Sigmoid colon (tissue), 7 donors: ENCODE measurements around the gene ITPRIP. TPM values are rescaled to one million over a fixed set of nuclear protein-coding genes. Genes with fewer than 3 reads are reported as not detected.

ENCODE experiments used
- DNase-seq: peaks from one replicate; pipeline ENCODE4 v3.0.0-alpha.2; 2019
- H3K27ac ChIP-seq, 4 donors: fragments of 200-600 bp; sonication (generic); one replicate each; pipeline ENCODE4 v1.5.1; 2016 to 2019; ENCODE audit warnings: mild to moderate bottlenecking in 1 of 4
- H3K27me3 ChIP-seq, 3 donors: fragments of 200-600 bp; sonication (generic); one replicate each; pipeline ENCODE4 v1.5.1; 2019; ENCODE audit warnings: mild to moderate bottlenecking in 1 of 3
- H3K36me3 ChIP-seq, 4 donors: fragments of 200-600 bp; sonication (generic); one replicate each; pipeline ENCODE4 v1.5.1; 2016 to 2019
- H3K4me1 ChIP-seq, 4 donors: fragments of 200-600 bp; sonication (generic); one replicate each; pipeline ENCODE4 v1.5.1; 2017 to 2019
- H3K4me3 ChIP-seq, 4 donors: fragments of 200-600 bp; sonication (generic); one replicate each; pipeline ENCODE4 v1.5.1; 2017 to 2019; ENCODE audit warnings: mild to moderate bottlenecking in 2 of 4, moderate library complexity in 1 of 4
- H3K9me3 ChIP-seq, 4 donors: fragments of 200-600 bp in 3 of 4; sonication (generic) in 3 of 4; one replicate each; pipeline versions ENCODE4 v1.5.1 to v1.6.1; 2013 to 2019
- EP300 ChIP-seq, 4 donors: sonication (generic); formaldehyde crosslinking; IDR thresholded peaks; one replicate each; pipeline ENCODE4 v1.6.1; 2017; ENCODE audit warnings: antibody characterized with exemption in 4 of 4
- POLR2A ChIP-seq, 2 donors: fragments of 450-650 bp; IDR thresholded peaks; one replicate each; pipeline ENCODE4 v1.6.1; 2016; ENCODE audit warnings: antibody characterized with exemption in 2 of 2, mild to moderate bottlenecking in 2 of 2, moderate library complexity in 2 of 2
- POLR2AphosphoS5 ChIP-seq, 4 donors: sonication (generic); formaldehyde crosslinking; IDR thresholded peaks; one replicate each; pipeline ENCODE4 v1.6.1; 2017; ENCODE audit warnings: antibody characterized with exemption in 4 of 4
- WGBS, 2 donors: extraction: QIAGEN DNeasy Blood & Tissue Kit; methylation state at CpG; one replicate each; pipeline ENCODE4 v1.1.7; 2013; 5-methylcytosine and 5-hydroxymethylcytosine counted together
- intact Hi-C: fragments of 100-400 bp; cut with DNase I; formaldehyde crosslinking; loops from one replicate; pipeline ENCODE4 v1.15.1; 2023
- polyA plus RNA-seq, 3 donors: library from polyadenylated mRNA; stranded (reverse); fragments of 200-250 nt; gene quantifications; one replicate each; pipeline ENCODE4 v1.2.3, GENCODE V29; 2013
- total RNA-seq, 4 donors: library from RNA; depleted of rRNA; stranded (reverse); fragments of >200 nt; gene quantifications; one replicate each; pipeline ENCODE4 v1.1.0, GENCODE V29; 2016
- TF ChIP-seq, protein P1 (sequence below), 4 experiments: fragments of 450-650 bp in 3 of 4; fragments of 200-600 bp in 1 of 4; IDR thresholded peaks; one replicate each; pipeline ENCODE4 v1.5.1; 2016 to 2019; ENCODE audit warnings: antibody characterized with exemption in 4 of 4, mild to moderate bottlenecking in 3 of 4, moderate library complexity in 2 of 4
- donor health status: healthy with polysubstance abuse.
- donor health status: Bipolar disorder and iron deficiency.
- donor health status: healthy.

ITPRIP gene
- total and polyA plus RNA-seq, 7 donors, result 1.2 to 22.4 (median 11.4) TPM

GRCh38 chr10:104334561-104334960, 3.7 kb downstream of the ITPRIP start:
- WGBS, 2 donors, result 96 to 97% methylated on average over 6 of the region's 6 CpGs
- Histone ChIP-seq H3K4me1 (peaks cover 0 to 84% (median 78%) of the 10 kb centered on the region in 4 donors), H3K36me3 (no peaks in the 10 kb centered on the region), H3K9me3 (no peaks in the 10 kb centered on the region), H3K4me3 (no peak overlapping the region), H3K27me3 (no peaks in the 10 kb centered on the region), H3K27ac (peak overlapping the region; percentile 78 to 99 (median 96))
- intact Hi-C loops, result loop anchor here (10.0 kb wide), 1 partner anchor 450 kb away; no protein-coding TSS in a partner anchor
- peak; percentile 45 for DNase-seq
- TF ChIP-seq POLR2AphosphoS5 (IDR thresholded peaks at IDR 0.05) (no peak), EP300 (IDR thresholded peaks at IDR 0.05) (no peak), POLR2A (IDR thresholded peaks at IDR 0.05) (no peak)
- TF ChIP-seq, protein P1, sequence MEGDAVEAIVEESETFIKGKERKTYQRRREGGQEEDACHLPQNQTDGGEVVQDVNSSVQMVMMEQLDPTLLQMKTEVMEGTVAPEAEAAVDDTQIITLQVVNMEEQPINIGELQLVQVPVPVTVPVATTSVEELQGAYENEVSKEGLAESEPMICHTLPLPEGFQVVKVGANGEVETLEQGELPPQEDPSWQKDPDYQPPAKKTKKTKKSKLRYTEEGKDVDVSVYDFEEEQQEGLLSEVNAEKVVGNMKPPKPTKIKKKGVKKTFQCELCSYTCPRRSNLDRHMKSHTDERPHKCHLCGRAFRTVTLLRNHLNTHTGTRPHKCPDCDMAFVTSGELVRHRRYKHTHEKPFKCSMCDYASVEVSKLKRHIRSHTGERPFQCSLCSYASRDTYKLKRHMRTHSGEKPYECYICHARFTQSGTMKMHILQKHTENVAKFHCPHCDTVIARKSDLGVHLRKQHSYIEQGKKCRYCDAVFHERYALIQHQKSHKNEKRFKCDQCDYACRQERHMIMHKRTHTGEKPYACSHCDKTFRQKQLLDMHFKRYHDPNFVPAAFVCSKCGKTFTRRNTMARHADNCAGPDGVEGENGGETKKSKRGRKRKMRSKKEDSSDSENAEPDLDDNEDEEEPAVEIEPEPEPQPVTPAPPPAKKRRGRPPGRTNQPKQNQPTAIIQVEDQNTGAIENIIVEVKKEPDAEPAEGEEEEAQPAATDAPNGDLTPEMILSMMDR (IDR thresholded peaks at IDR 0.05), result no peak

GRCh38 chr10:104333728-104334373, 4.4 kb downstream of the ITPRIP start:
- peak; percentile 84 for DNase-seq

DNA sequence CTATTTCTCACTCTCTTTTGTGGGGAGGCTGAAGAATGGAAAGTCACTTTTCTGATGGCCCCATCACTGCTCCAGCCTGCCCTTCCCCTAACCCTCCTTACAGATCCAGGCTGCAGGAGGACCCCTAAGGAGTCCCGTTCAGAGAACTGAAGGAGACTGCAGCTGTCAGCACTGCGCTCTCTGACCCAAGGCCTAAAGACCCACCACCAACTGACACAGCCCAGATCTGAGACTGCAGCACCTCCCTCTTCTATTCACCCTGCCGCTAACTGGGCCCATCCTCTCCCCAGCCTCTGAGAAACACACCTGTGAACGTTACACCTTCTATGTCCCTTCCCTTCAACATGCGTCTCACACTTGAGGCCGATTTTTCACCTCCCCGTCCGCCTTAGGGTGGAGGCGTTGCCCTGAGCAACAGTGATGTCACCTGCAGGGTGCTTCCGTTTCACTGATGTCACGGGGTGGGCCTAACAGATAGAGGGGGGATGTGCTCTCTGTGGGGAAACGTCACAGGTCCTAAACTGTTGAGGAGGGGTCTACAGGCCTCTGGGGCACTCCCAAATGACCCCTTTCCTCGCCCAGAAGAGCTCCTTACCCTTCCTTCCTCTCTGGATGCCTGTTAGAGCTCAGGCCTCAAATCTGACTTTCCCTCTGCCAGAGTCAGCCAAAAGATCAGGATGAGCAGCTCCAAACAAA, 5.1 kb downstream of the ITPRIP start:
- 81 to 88% methylated on average over 13 of the region's 13 CpGs for WGBS, 2 donors
- intact Hi-C loops, result loop anchor here (10.0 kb wide), 1 partner anchor 448 kb away; no protein-coding TSS in a partner anchor
- peak; percentile 73 for DNase-seq
- H3K4me1 ChIP-seq, result peaks cover 0 to 93% (median 89%) of the 10 kb centered on the region in 4 donors
- H3K36me3 ChIP-seq, result no peaks in the 10 kb centered on the region
- H3K27ac ChIP-seq, result peak overlapping the region; percentile 78 to 99 (median 96)
- no peak overlapping the region for H3K4me3 ChIP-seq
- TF ChIP-seq POLR2A (IDR thresholded peaks at IDR 0.05), result no peak
- TF ChIP-seq EP300 (IDR thresholded peaks at IDR 0.05), result no peak
- no peak for TF ChIP-seq POLR2AphosphoS5 (IDR thresholded peaks at IDR 0.05)
- TF ChIP-seq, protein P1 (IDR thresholded peaks at IDR 0.05), result no peak
- no peaks in the 10 kb centered on the region for H3K27me3 ChIP-seq
- H3K9me3 ChIP-seq, result no peaks in the 10 kb centered on the region

More at GRCh38 chr10:104333728-104334373, 4.4 kb downstream of the ITPRIP start:
- Histone ChIP-seq H3K36me3 (no peaks in the 10 kb centered on the region), H3K9me3 (no peaks in the 10 kb centered on the region), H3K4me3 (no peak overlapping the region), H3K27ac (peak overlapping the region; percentile 78 to 99 (median 96)), H3K4me1 (peaks cover 0 to 87% (median 82%) of the 10 kb centered on the region in 4 donors), H3K27me3 (no peaks in the 10 kb centered on the region)
- no peak for TF ChIP-seq EP300 (IDR thresholded peaks at IDR 0.05)
- peak in 1 of 4 donors; percentile 38 for TF ChIP-seq POLR2AphosphoS5 (IDR thresholded peaks at IDR 0.05)
- 86 to 90% methylated on average over 15 of the region's 15 CpGs for WGBS, 2 donors
- intact Hi-C loops, result loop anchor here (10.0 kb wide), 1 partner anchor 449 kb away; no protein-coding TSS in a partner anchor

DNA sequence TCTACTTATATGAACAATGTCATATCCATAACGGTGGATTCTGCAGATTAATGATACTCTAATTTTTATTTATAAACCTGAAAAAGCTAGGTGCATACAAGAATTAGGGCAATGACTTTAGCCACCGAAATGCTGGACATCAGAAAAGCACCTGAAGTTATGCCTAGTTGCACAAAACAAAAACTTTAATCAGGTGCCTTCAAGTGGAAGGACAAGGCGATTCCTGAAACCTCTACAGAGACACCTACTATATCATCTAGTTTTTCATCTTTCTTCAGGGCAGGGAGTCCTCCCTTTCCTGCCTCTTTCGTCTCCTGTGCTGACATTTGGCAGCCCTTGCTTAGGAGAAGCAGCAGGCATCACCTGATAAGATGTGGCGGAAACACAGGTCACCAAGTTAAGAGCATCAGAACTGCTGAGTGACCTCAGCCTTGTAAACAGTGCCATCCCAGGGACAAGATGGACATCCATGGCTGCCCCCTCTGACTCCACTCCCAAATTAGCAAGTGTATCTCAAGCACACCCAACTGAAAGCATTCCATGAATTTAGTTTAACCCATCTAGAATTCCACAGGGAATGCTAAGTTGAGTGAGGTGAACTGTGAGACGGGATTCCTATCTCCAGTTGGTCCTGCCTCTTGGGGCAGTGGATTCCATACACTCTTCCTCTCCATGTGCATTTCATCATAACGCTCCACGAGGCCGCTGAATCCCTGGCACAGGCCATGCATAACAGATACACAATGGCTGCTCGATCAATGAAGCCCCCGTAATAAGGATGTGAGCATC, 5.8 kb downstream of the ITPRIP start:
- TF ChIP-seq EP300 (IDR thresholded peaks at IDR 0.05) (no peak), POLR2A (IDR thresholded peaks at IDR 0.05) (no peak), POLR2AphosphoS5 (IDR thresholded peaks at IDR 0.05) (no peak)
- TF ChIP-seq, protein P1 (IDR thresholded peaks at IDR 0.05), result no peak
- peak; percentile 50 for DNase-seq
- Histone ChIP-seq H3K9me3 (no peaks in the 10 kb centered on the region), H3K27ac (peak overlapping the region; percentile 78 to 99 (median 96)), H3K4me1 (peaks cover 0 to 100% (median 96%) of the 10 kb centered on the region in 4 donors), H3K27me3 (no peaks in the 10 kb centered on the region), H3K4me3 (no peak overlapping the region), H3K36me3 (no peaks in the 10 kb centered on the region)
- WGBS, 2 donors, result 88 to 90% methylated on average over 11 of the region's 11 CpGs
- intact Hi-C loops, result loop anchor here (10.0 kb wide), 1 partner anchor 448 kb away; no protein-coding TSS in a partner anchor
